A204.1 (cell line): ENCODE data around the gene USP15.
"Not testable (repeated sequence)": the region's sequence is repeated elsewhere in the genome, so short reads cannot be mapped to it uniquely, and the experiment has no call there.

Source experiments
- FAIRE-seq: peaks from 2 replicates; lab custom pipeline; 2012; peaks lifted over from hg19 to GRCh38; lab: Jason Lieb, UNC

The USP15 gene

DNA sequence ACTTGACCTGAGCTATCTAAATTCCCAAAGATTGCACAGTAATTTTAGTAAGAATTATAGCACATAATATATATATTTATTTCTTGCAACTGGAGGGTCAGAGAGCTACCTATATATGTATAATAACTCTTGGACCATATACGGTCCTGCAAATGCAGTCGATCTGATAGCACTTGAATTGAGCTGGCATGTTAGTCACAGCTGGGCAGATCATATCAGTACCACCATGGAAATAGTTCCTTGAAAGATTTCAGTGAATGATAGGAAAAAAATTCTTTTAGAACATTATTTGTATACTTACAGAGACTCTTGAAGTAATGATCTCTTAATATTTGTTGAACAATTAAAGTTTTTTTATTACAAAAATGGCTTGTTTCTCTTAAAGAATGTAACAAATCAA lies 111.9 kb downstream of the USP15 start:
- no peak for FAIRE-seq

DNA sequence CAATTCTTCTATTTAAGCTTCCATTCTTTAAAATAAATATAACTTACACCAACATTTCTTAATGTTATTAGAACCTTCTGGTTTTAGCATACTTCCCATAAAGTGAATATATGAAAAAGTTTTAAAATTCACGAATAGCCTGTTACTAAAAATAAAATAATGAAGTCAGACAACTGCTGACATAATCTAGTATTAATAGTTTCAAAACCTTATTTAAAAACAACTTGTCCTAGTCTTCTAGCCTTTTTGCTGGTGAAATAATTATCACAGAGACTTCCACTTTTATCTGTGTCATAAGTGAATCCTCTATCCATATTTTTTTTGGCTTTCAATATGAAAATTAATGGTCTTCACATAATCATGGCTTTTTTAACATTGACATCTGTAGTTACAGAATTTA lies 112.6 kb downstream of the USP15 start:
- peak; percentile 70 for FAIRE-seq

DNA sequence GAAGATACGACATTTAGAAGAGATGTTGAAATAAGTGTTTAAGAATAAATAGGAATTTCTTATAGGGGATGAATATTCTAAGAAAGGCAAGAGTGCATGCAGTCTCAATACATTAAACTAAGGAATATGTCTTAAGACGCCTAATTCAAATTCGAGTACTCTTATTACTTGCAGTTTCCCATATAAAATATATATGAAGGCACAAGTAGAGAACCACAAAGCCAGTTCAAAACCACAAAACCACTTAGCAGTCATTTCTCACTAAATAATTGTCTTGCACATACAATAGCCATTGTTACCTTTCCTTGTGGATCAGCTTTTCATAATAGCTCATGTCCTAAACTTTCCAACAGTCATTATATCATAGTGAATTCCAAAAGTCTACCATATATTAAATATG lies 115.4 kb downstream of the USP15 start:
- FAIRE-seq, result no peak

- FAIRE-seq, result no peak
Measured at GRCh38 chr12:62379026-62379722, 119.0 kb downstream of the USP15 start.

- no peak for FAIRE-seq
Measured at GRCh38 chr12:62379723-62380045, 119.5 kb downstream of the USP15 start.

- no peak for FAIRE-seq
Measured at GRCh38 chr12:62382526-62382925, 122.3 kb downstream of the USP15 start.

DNA sequence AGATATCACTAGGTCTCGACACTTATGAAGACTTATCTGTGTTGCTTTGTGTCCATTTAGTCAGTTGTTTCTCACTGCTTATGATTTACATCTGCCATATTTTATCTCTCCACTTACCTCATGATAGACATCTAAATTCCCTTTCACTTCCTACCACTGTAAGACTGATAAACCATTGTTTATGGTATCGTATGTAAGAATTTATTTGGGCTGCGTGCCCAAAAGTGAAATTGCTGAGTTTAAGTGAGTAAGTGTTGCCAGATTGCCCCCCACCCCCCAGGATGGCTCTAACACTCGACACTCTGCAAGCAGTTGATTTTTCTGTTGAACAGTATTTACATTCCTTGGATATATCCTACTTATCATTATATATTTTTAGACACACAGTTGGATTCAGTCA lies 136.5 kb downstream of the USP15 start:
- no peak for FAIRE-seq

DNA sequence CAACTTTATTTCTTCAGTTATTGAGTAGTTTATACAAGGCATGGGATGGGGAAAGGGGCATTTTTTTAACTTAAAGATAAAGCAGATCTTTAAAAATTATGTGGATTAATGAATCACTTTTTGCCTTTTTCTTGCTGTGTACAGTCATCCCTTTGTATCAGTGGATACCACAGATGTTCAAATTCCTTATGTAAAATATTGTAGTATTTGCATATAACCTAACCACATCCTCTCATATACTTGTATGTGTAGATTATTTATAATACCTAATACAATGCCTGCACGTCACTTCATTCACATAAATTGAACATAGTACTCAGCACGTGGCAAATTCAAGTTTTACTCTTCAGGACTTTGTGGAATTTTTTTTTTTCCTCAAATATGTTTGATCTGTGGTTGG lies 139.9 kb downstream of the USP15 start:
- no peak for FAIRE-seq

- FAIRE-seq, result no peak
Measured at GRCh38 chr12:62401631-62402030, 141.4 kb downstream of the USP15 start.

DNA sequence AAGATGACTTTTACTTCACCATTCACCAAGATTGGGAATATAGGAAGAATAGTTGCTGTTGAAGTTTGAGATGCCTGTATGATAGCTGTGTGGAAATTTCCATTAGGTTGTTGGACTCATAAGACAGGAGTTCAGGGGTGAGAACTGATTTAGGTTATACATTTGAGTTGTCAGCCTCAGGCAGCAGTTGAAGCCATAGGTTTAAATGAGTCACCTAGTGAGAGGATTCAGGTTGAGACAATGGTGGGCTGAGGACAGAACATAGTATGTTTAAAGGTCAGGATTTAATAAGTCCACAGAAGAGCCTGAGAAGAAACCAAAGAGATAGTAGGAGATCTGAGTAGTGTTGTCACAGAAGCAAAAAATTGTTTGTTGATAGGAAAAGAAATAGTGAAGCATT lies 142.8 kb downstream of the USP15 start:
- no peak for FAIRE-seq

DNA sequence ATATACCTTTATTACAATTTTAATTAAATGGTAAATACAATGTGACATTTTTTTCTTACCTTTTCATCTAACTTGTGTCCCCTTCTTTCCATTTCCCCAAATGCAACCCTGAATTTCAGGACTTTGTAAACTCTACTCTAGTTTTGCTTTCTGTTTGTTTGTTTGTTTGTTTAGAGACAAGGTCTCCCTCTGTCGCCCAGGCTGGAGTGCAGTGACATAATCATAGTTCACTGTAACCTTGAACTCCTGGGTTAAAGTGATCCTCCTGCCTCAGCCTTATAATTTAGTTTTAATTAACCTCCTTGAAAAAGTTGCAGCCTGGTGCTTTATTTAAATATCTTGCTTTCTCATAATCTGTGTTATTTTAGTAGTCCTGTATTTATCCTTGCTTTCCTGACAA lies 147.4 kb downstream of the USP15 start:
- FAIRE-seq, result no peak

GRCh38 chr12:62409068-62409467 lies 148.9 kb downstream of the USP15 start:
- no peak for FAIRE-seq

GRCh38 chr12:62414180-62414579 lies 154.0 kb downstream of the USP15 start:
- no peak for FAIRE-seq

DNA sequence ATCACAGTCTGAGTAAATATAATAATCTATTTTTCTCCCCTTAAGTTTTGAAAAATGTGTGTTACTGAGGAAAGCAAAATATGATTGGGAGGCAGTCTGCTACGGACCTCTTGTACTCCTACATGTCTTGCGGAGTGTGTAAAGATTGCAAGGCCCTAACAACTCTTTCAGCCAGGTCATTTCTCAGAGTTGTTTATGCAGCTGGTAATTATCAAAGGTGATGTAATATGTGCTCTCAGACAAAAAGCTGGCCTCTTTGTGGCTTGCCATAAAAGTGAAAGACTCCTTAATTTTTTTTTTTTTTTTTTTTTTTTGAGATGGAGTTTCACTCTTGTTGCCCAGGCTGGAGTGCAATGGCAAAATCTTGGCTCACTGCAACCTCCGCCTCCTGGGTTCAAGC lies 165.9 kb downstream of the USP15 start:
- no peak for FAIRE-seq

DNA sequence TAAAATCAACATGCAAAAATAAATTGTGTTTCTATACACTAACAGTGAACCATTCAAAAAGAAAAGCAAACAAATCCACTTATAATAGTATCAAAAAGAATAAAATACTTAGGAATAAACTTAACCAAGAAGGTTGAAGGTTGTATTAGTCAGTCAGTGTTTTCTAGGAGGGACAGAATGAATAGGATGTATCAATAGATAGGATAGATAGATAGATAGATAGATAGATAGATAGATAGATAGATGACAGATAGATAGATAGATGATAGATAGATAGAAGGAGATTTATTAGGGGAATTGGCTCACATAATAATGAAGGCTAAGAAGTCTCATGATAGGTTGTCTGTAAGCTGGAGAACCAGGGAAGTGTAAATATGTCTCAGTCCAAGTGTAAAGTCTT lies 169.3 kb downstream of the USP15 start:
- no peak for FAIRE-seq

- no peak for FAIRE-seq
Measured at GRCh38 chr12:62434494-62435302, 174.5 kb downstream of the USP15 start.

DNA sequence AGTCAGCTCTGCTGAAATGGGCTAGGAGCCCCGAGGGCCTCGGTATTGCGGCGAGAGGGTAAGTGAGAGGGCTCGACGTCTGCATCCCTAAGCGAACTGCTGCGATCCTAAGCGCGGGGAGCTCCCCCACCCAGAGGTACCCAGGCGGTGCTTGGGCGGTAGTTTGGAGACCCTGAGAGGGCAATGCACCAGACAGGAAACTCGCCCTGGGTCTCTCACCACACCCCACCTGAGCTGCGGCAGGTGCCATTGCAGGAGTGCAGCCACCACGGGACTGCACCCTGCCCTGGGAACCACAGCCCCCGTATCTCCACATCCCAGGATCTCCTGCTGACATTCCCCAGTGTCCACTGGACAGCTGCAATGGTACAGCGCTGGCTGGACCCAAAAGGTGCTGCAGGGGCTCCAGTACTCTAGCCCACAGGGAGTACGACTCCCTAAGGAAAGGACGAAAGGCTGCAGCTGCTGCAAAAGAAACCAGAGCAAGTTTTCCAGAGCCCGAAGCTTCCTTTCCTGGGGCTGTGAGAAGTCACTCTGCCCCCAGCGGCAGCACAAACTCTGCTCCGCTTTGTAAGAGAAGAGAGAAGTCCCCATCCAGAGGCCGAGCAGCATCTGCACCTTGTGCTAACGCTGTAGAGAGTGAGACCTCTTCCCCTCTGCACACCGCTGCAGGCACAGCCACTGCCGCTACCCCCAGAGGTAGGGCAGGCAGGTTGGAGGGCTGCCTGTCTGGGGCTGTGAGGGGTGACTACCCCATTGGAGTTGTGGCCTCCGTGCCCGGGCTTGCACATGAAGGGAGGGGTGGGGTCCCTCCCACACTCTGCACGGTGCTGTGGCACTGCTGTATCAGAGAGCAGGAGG lies 175.3 kb downstream of the USP15 start:
- no peak for FAIRE-seq

GRCh38 chr12:62436164-62436503 lies 175.9 kb downstream of the USP15 start:
- no peak for FAIRE-seq

DNA sequence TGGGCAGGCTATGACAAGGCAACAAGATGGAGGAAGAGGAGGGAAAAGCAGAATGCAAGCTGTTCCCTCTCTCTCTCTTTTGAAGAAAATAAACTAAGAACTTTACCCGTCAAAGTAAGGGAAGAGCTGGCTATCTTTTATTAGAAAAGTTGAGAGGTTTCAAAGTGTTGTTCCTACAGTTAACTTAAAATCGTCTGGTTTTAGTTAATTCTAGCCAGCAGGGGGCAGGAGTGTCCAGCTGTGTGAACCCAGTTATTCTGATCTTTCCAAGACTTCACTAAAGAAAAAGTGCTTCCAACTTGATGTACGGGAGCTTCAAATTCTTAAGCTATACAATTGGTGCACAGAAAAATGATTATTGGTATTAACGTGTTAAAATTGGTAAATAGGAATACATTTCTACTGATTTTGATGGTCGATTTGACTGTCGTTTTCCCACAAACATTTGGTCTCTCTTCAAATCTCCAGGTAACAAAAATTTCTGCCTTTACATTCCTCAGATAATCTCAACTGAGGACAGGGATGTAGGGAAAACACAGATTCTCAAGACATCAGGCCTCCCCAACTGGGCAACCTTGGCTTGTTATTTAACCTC lies 178.0 kb downstream of the USP15 start:
- peak; percentile 94 for FAIRE-seq

- FAIRE-seq, result no peak
Measured at GRCh38 chr12:62446754-62447452, 186.7 kb downstream of the USP15 start.

DNA sequence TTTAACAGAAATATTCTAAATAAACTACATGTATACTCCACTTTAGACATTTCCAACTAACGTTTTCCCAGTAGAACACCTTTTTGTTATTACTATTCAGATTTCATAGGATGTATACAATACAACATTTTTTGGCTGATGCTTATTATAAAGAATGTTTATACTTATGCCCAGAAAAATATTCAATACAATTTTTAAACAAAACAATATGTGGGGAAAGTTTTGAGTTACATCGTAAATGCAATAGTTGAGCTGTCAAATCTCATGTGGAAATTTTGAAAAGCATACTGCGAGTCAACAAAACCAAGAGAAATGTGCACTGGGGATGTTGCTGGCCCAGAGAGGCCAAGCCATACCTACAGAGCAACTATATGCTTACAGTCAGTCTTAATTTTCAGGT lies 188.2 kb downstream of the USP15 start:
- peak; percentile 41 for FAIRE-seq

- not testable (repeated sequence) for FAIRE-seq
Measured at GRCh38 chr12:62455429-62455828, 195.2 kb downstream of the USP15 start.
